ENCODE results near the gene GTF2E1.
"Not testable (repeated sequence)": the region's sequence is repeated elsewhere in the genome, so short reads cannot be mapped to it uniquely, and the experiment has no call there.

Gene GTF2E1

GRCh38 chr3:120730576-120731542 is 11.7 kb upstream of the GTF2E1 start:
- Histone ChIP-seq H3K9me2 (replicated peaks; ENCODE audit: insufficient read depth, low read length) (no peaks in the 10 kb centered on the region), H3K27me3 (ENCODE audit: low read length) (no peaks in the 10 kb centered on the region), H4K20me1 (ENCODE audit: low read depth, low read length) (no peaks in the 10 kb centered on the region), H3K9me3 (ENCODE audit: insufficient read depth, low read length) (no peaks in the 10 kb centered on the region), H3K9ac (ENCODE audit: low read length) (no peak overlapping the region), H3K36me3 (ENCODE audit: low read length) (peaks cover 21% of the 10 kb centered on the region; the same call in 1 of the 2 replicates), H3K4me3 (ENCODE audit: insufficient read depth, low read length, poor library complexity, severe bottlenecking) (no peak overlapping the region), H3K4me2 (ENCODE audit: low read depth, low read length, poor library complexity, severe bottlenecking) (no peak overlapping the region), H3K27ac (ENCODE audit: low read depth, low read length) (no peak overlapping the region), H3F3A (ENCODE audit: insufficient read depth) (0 out of 2 replicates have a peak, but pooled peaks cover 5% of the 10 kb centered on the region), H2AFZ (ENCODE audit: low read depth, low read length, severe bottlenecking) (no peak overlapping the region), H3K79me2 (ENCODE audit: insufficient read depth, low read length) (peaks cover 6% of the 10 kb centered on the region; the same call in 1 of the 2 replicates)
- TF ChIP-seq EZH2phosphoT487 (conservative IDR thresholded peaks at IDR 0.05; ENCODE audit: low read length) (no peak), CTCF (IDR thresholded peaks at IDR 0.05; ENCODE audit: insufficient read depth, low read length, poor library complexity, severe bottlenecking) (no peak)

GRCh38 chr3:120738006-120738405 is 4.5 kb upstream of the GTF2E1 start:
- H3K27me3 ChIP-seq (ENCODE audit: low read length); H3K9ac ChIP-seq (ENCODE audit: low read length); H3K4me3 ChIP-seq (ENCODE audit: insufficient read depth, low read length, poor library complexity, severe bottlenecking); H3F3A ChIP-seq (ENCODE audit: insufficient read depth); H3K27ac ChIP-seq (ENCODE audit: low read depth, low read length); H4K20me1 ChIP-seq (ENCODE audit: low read depth, low read length); H3K9me3 ChIP-seq (ENCODE audit: insufficient read depth, low read length); H3K9me2 ChIP-seq (replicated peaks; ENCODE audit: insufficient read depth, low read length); H2AFZ ChIP-seq (ENCODE audit: low read depth, low read length, severe bottlenecking); H3K36me3 ChIP-seq (ENCODE audit: low read length); H3K4me2 ChIP-seq (ENCODE audit: low read depth, low read length, poor library complexity, severe bottlenecking): not testable (repeated sequence)
- H3K79me2 ChIP-seq (ENCODE audit: insufficient read depth, low read length): peaks cover 17% of the 10 kb centered on the region

- Histone ChIP-seq H3K9me2 (replicated peaks; ENCODE audit: insufficient read depth, low read length) (no peaks in the 10 kb centered on the region), H3K79me2 (ENCODE audit: insufficient read depth, low read length) (peaks cover 50% of the 10 kb centered on the region), H3K9ac (ENCODE audit: low read length) (peak overlapping the region; percentile 94), H3K27me3 (ENCODE audit: low read length) (no peaks in the 10 kb centered on the region), H3K9me3 (ENCODE audit: insufficient read depth, low read length) (no peaks in the 10 kb centered on the region), H3K4me3 (ENCODE audit: insufficient read depth, low read length, poor library complexity, severe bottlenecking) (peak overlapping the region; percentile 99), H4K20me1 (ENCODE audit: low read depth, low read length) (no peaks in the 10 kb centered on the region), H2AFZ (ENCODE audit: low read depth, low read length, severe bottlenecking) (peak overlapping the region; percentile 91), H3K27ac (ENCODE audit: low read depth, low read length) (peak overlapping the region; percentile 93), H3K4me2 (ENCODE audit: low read depth, low read length, poor library complexity, severe bottlenecking) (peak overlapping the region; percentile 88), H3K36me3 (ENCODE audit: low read length) (peaks cover 3% of the 10 kb centered on the region; the same call in 1 of the 2 replicates), H3F3A (ENCODE audit: insufficient read depth) (no peaks in the 10 kb centered on the region)
- TF ChIP-seq EZH2phosphoT487 (conservative IDR thresholded peaks at IDR 0.05; ENCODE audit: low read length): no peak
- no peak for TF ChIP-seq CTCF (IDR thresholded peaks at IDR 0.05; ENCODE audit: insufficient read depth, low read length, poor library complexity, severe bottlenecking)
Observed at GRCh38 chr3:120741320-120741719, 1.2 kb upstream of the GTF2E1 start.

- TF ChIP-seq EZH2phosphoT487 (conservative IDR thresholded peaks at IDR 0.05; ENCODE audit: low read length): no peak
- TF ChIP-seq CTCF (IDR thresholded peaks at IDR 0.05; ENCODE audit: insufficient read depth, low read length, poor library complexity, severe bottlenecking): no peak
- H3K27ac ChIP-seq (ENCODE audit: low read depth, low read length): peak overlapping the region; percentile 93
- peaks cover 55% of the 10 kb centered on the region for H3K79me2 ChIP-seq (ENCODE audit: insufficient read depth, low read length)
- H2AFZ ChIP-seq (ENCODE audit: low read depth, low read length, severe bottlenecking): peak overlapping the region; percentile 91
- peak overlapping the region; percentile 99 for H3K4me3 ChIP-seq (ENCODE audit: insufficient read depth, low read length, poor library complexity, severe bottlenecking)
- no peaks in the 10 kb centered on the region for H3K9me3 ChIP-seq (ENCODE audit: insufficient read depth, low read length)
- no peaks in the 10 kb centered on the region for H4K20me1 ChIP-seq (ENCODE audit: low read depth, low read length)
- H3K27me3 ChIP-seq (ENCODE audit: low read length): no peaks in the 10 kb centered on the region
- no peaks in the 10 kb centered on the region for H3F3A ChIP-seq (ENCODE audit: insufficient read depth)
- peak overlapping the region; percentile 94 for H3K9ac ChIP-seq (ENCODE audit: low read length)
- peak overlapping the region; percentile 88 for H3K4me2 ChIP-seq (ENCODE audit: low read depth, low read length, poor library complexity, severe bottlenecking)
- H3K36me3 ChIP-seq (ENCODE audit: low read length): peaks cover 3% of the 10 kb centered on the region; the same call in 1 of the 2 replicates
- no peaks in the 10 kb centered on the region for H3K9me2 ChIP-seq (replicated peaks; ENCODE audit: insufficient read depth, low read length)
Observed at GRCh38 chr3:120741837-120742197, 727 bp upstream of the GTF2E1 start.
